HG02884 (cell line): ENCODE measurements around the gene MSI2.
"Not testable (repeated sequence)": the region's sequence is repeated elsewhere in the genome, so short reads cannot be mapped to it uniquely, and the experiment has no call there.

ENCODE experiments used
- ATAC-seq: cut with Tn5 transposase; IDR thresholded peaks from one replicate; pipeline ENCODE4 v1.9.1; 2021; ENCODE audit warnings: mild to moderate bottlenecking, moderate library complexity; ENCODE audit not compliant: unreplicated experiment

Gene MSI2

DNA sequence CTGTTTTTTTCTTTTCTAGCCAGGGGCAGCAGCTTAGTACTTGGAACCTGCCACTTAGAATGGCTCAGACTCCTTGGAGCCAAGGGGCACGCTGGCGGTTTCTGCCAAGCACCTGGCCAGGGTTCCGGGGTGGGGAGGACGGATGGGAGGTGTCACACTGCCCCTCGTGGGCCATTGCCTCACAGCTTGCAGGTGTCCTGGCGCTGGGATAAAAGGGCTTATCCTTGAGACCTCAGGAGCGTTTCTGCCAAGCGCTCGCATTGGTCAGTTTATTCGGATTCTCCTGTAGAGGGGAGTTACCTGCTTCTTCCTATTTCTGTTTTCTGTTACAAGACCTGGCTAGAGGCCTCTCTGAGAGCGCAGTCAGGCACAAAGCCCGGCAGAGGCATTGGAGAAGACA is 234.6 kb downstream of the MSI2 start:
- ATAC-seq, result no peak

GRCh38 chr17:57493171-57493570 is 236.8 kb downstream of the MSI2 start:
- ATAC-seq, result no peak

- no peak for ATAC-seq
Measured at GRCh38 chr17:57493625-57494024, 237.3 kb downstream of the MSI2 start.

- ATAC-seq, result no peak
Measured at GRCh38 chr17:57494443-57494842, 238.1 kb downstream of the MSI2 start.

- ATAC-seq, result no peak
Measured at GRCh38 chr17:57495771-57496170, 239.4 kb downstream of the MSI2 start.

GRCh38 chr17:57496382-57496781 is 240.1 kb downstream of the MSI2 start:
- no peak for ATAC-seq

- ATAC-seq, result no peak
Measured at GRCh38 chr17:57498443-57498842, 242.1 kb downstream of the MSI2 start.

DNA sequence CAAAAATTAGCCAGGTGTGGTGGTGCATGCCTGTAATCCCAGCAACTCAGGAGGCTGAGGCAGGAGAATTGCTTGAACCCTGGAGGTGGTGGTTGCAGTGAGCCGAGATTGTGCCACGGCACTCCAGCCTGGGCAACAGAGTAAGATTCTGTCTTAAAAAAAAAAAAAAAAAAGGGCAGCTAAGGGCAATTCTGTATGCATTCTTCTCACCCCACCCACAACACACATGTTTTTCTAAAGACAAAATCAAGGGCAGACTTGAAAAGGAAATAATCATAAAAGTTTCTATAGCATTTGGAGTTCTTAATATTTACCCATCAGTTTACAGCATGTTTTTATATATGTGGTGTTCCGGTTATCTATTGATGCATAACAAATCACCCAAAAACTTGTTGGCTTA is 242.9 kb downstream of the MSI2 start:
- ATAC-seq, result not testable (repeated sequence)

- ATAC-seq, result no peak
Measured at GRCh38 chr17:57499648-57500049, 243.3 kb downstream of the MSI2 start.

- ATAC-seq, result no peak
Measured at GRCh38 chr17:57501016-57501415, 244.7 kb downstream of the MSI2 start.

GRCh38 chr17:57502022-57502421 is 245.7 kb downstream of the MSI2 start:
- no peak for ATAC-seq

DNA sequence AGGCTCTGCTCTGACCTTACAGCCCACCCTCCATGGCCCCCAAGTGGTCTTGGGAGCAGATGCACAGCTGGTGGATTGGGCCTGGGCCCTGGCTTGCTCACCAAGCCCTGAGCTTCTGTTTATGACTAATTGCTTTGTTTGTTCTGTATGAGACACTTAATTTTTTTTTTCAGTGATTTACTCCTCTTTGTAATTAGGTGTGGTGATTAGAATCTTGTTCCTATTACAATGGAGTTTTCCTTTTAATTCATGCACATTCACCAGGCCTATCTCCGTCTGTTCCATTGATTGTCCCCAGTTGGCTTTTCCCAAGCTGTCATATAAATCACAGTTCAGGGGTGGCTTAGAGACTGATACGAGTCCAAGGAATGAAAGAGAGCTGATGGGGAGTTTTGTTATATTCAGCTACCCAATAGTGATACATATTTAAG is 246.5 kb downstream of the MSI2 start:
- no peak for ATAC-seq

DNA sequence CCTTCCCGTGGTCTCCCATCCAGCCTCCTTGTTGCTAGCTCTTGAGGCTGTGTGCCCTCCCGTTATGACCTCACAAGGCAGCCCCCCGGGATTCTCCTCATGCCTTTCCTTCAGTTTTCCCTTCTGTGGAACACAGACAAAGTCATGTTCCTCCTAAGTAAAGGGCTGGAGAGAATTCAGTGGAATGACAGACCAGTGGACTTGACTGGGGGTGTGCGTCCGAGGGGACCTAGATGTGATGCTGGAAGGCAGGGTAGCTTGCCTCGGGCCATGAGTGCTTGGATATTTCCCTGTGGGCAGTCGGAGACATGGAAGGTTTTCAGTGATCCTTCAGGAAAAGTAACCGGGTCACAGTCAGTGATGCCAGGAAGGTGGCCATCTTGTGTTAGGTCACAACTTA is 247.9 kb downstream of the MSI2 start:
- ATAC-seq, result no peak

DNA sequence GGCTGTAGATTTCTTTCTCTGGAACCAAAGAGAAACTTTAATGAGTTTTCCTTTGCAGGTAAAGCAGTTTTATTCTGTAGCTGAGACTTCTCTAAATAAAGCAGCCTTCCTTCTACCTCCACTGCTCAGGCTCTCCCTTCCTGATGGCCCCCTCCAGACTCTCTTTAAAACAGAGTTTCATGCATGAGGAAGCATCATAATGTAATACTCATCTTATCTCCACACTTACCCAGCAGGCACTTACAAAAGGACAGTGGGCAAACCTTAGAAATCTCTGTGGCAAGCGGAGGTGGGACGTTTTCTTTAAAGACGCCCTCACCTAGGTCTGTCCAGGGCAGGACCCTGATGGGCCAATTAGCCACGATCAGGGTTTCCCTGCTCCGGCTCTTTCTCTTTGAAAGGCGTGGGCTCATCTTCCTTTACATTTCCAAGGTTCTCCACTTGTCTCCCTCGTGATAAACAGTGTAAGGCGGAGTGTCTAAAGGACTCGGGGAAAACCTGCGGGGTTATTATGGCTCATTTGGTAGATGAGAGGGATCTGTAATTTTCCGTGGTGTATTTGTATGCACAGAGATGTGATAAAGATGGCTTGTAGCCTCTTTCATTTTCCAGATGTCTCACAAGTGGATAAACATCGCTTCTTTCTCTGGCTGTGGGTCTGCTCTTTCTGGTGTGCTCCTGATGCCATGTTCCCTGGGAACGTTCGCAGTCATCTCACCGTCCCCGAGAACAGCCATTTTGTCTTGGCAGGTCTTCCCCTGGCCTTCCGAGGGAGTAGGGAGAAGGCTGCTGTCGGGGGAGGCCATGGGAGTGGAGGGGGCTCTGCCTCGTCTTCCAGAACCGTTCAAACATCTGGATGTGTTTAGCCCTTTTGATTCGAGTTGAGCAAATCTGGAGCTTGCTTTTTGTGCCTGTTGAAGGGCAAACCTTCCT is 249.8 kb downstream of the MSI2 start:
- no peak for ATAC-seq

GRCh38 chr17:57506774-57507127 is 250.4 kb downstream of the MSI2 start:
- ATAC-seq, result no peak

DNA sequence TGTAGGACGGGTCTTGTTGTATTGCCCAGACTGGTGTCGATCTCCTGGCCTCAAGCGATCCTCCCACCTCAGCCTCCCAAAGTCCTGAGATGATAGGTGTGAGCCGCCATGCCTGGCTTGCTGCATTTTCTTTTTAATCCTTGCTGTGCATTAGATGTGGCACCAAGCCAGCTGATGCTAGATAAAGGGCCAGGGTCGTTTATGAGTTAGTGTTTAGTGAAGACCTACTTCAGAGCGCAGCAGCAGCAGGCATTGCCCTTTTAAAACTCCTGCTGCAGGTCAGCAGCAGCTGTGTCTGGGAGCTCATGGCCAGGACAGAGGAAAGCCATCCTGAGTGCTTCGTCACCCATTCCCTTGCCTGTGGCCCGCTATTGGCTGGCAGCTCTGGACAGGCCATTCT is 251.5 kb downstream of the MSI2 start:
- ATAC-seq, result no peak

GRCh38 chr17:57508671-57509070 is 252.3 kb downstream of the MSI2 start:
- ATAC-seq, result no peak

GRCh38 chr17:57511475-57512123 is 255.3 kb downstream of the MSI2 start:
- ATAC-seq, result no peak

DNA sequence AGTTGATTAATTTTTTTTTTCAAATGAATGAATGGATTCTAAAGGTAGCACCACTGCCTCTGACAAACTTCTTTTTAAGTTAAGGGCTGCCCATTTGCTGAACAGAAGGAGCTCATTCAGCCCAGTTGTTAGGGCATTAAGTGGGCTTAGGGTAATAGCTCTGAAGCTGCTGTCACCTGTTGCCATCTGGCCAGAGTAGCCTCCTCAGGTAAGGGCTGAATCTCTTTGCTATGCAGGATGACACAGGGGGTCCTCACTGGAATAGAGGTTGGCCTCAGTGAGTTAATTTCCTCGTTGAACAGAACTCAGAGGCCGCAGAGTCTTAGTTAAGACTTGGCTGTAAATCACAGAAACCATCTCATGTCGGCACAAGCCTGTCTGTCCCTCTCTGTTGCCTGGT is 255.9 kb downstream of the MSI2 start:
- ATAC-seq, result no peak

GRCh38 chr17:57512691-57513090 is 256.4 kb downstream of the MSI2 start:
- no peak for ATAC-seq

- ATAC-seq, result no peak
Measured at GRCh38 chr17:57513569-57513968, 257.2 kb downstream of the MSI2 start.

GRCh38 chr17:57514614-57515013 is 258.3 kb downstream of the MSI2 start:
- ATAC-seq, result no peak
